Measurements from ENCODE around the gene STAG2. TPM values are rescaled to one million over a fixed set of nuclear protein-coding genes. Genes with fewer than 3 reads are reported as not detected.

STAG2 gene
- total RNA-seq, 8 experiments from 2014 or later: 36.1 to 98.4 (median 56.7) TPM

GRCh38 chrX:123988423-123989111 lies 27.1 kb downstream of the STAG2 start:
- H3K4me3 ChIP-seq: no peak overlapping the region
- 20 to 100% (median 54%) methylated on average over 1 of the region's 1 CpG; no CpG with 5 or more reads in 6 of the 10 experiments for WGBS, 10 experiments
- in situ Hi-C loops (cut with MboI; ENCODE audit: low pct_unique_long_range_greater_than_20kb in 2 of 9, low sequenced_read_pairs in 9 of 9, unreplicated experiment in 9 of 9): no loop called here

GRCh38 chrX:123989235-123989634 lies 27.7 kb downstream of the STAG2 start:
- ATAC-seq (replicated peaks in 6 of 8): no peak
- 13 to 100% (median 84%) methylated on average over 1 of the region's 1 CpG; no CpG with 5 or more reads in 4 of the 10 experiments for WGBS, 10 experiments
- in situ Hi-C loops (cut with MboI; ENCODE audit: low pct_unique_long_range_greater_than_20kb in 2 of 9, low sequenced_read_pairs in 9 of 9, unreplicated experiment in 9 of 9): no loop called here
- H3K4me1 ChIP-seq (replicated peaks in 1 of 2): no peaks in the 10 kb centered on the region
- H3K27ac ChIP-seq: no peak overlapping the region
- no peak overlapping the region for H3K4me3 ChIP-seq

More at GRCh38 chrX:123988423-123989111, 27.1 kb downstream of the STAG2 start:
- ATAC-seq (replicated peaks in 6 of 8): no peak
- Histone ChIP-seq H3K27ac (no peak overlapping the region), H3K4me1 (replicated peaks in 1 of 2) (no peaks in the 10 kb centered on the region)

DNA sequence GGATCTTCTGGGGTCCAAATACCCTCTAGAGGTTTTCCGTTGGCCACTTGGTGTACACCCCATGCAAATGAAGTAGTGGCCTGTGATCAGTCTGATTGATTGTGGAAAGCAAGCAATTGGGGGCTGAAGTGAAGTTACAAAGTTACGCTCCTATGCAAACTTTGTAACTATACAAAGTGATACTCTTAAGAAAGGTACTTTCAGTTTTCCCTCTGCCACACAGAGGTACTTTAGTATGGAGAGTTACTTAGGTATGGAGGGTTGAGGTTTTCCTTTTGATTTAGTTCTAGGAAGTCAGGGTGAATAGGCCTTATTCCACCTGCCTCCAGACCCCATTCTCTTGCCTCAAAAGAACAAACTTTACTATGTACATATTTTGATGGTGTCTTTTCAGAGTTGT lies 28.7 kb downstream of the STAG2 start:
- in situ Hi-C loops (cut with MboI; ENCODE audit: low pct_unique_long_range_greater_than_20kb in 2 of 9, low sequenced_read_pairs in 9 of 9, unreplicated experiment in 9 of 9): no loop called here
- no peak overlapping the region for H3K27ac ChIP-seq
- no peak overlapping the region for H3K4me3 ChIP-seq
- no peak for ATAC-seq (replicated peaks in 6 of 8)
- 67 to 100% (median 94%) methylated on average over 1 to 2 of the region's 2 CpGs; no CpG with 5 or more reads in 6 of the 10 experiments for WGBS, 10 experiments
- H3K4me1 ChIP-seq (replicated peaks in 1 of 2): no peaks in the 10 kb centered on the region

DNA sequence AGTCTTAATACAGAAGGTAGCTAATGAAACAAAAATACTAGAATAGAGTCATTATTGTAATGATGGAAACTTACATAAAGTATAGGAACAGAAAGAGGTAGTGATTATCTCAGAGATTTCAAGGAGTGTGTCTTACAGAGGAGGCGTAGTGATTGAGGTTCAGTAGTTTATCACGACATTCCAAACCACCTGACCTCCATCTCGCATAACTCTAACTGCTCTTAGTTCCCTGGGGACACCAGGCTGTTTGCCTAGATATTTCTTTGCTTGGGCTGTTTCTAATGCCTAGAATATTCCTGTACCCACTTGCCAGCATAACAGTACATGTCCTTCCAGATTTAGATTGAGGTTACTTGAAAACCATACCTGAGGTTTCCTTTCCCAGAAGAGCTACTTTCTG lies 29.1 kb downstream of the STAG2 start:
- WGBS, 10 experiments: 38 to 100% (median 58%) methylated on average over 2 to 3 of the region's 3 CpGs; no CpG with 5 or more reads in 7 of the 10 experiments

GRCh38 chrX:123993326-123993725 lies 31.8 kb downstream of the STAG2 start:
- Histone ChIP-seq H3K4me3 (no peak overlapping the region), H3K4me1 (replicated peaks in 1 of 2) (no peaks in the 10 kb centered on the region), H3K27ac (no peak overlapping the region)
- no peak for ATAC-seq (replicated peaks in 6 of 8)
- 75% methylated on average over 1 of the region's 1 CpG; no CpG with 5 or more reads in 9 of the 10 experiments for WGBS, 10 experiments
- in situ Hi-C loops (cut with MboI; ENCODE audit: low pct_unique_long_range_greater_than_20kb in 2 of 9, low sequenced_read_pairs in 9 of 9, unreplicated experiment in 9 of 9): no loop called here

More for the DNA sequence above, 29.1 kb downstream of the STAG2 start:
- Histone ChIP-seq H3K27ac (no peak overlapping the region), H3K4me3 (no peak overlapping the region), H3K4me1 (replicated peaks in 1 of 2) (no peaks in the 10 kb centered on the region)
- no peak for ATAC-seq (replicated peaks in 6 of 8)
- in situ Hi-C loops (cut with MboI; ENCODE audit: low pct_unique_long_range_greater_than_20kb in 2 of 9, low sequenced_read_pairs in 9 of 9, unreplicated experiment in 9 of 9): no loop called here

DNA sequence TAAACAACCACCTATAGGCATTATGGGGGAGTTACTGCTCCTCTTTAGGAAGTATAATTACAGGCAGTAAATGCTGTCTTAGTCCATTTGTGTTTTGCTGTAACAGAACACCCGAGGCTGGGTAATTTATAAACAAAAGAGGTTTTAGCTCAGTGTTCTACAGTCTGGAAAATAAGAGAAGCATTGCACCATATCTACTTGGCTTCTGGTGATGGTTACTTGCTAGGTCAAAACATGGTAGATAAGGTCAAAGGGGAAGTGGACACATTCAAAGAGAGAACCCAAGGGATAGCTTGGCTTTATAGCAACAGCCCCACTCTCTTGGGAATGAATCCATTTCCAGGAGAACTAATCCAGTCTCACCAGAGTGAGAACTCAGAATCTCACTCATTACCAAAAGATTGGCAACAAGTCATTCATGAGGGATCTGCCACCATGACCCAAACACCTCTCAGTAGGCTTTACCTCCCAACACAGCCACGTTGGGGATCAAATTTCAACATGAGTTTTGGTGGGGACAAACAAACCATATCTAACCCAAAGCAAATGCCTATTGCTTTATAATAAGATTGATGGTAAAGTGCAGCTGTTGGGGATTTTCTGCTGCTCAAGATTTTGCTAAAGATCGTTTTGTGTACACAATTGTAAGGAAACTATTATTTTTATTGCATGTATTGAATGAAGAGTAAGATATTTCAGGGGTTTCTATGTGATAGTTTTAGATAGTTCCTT lies 32.6 kb downstream of the STAG2 start:
- Histone ChIP-seq H3K27ac (no peak overlapping the region), H3K4me1 (replicated peaks in 1 of 2) (no peaks in the 10 kb centered on the region), H3K4me3 (no peak overlapping the region)
- in situ Hi-C loops (cut with MboI; ENCODE audit: low pct_unique_long_range_greater_than_20kb in 2 of 9, low sequenced_read_pairs in 9 of 9, unreplicated experiment in 9 of 9): no loop called here
- no peak for ATAC-seq (replicated peaks in 6 of 8)
- WGBS, 10 experiments: 24 to 100% (median 40%) methylated on average over 1 to 2 of the region's 3 CpGs; no CpG with 5 or more reads in 5 of the 10 experiments

DNA sequence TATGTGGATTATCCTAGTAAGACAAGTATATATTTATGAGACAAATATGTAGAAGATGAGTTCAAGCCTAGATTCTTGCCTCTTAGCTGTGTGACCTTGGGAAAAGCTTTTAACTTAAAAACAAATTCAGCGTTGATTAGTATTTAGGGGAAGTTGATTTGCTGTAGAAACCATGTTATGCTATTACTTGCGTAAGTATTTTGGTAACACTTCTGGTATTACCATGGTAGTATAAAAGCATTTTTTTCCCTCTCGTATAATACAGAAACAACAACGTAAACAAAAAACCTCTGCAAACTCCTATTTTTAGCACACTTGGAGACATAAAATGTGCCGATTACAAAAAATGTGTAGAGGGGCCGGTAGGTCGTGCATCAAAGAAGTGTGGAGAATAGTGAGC lies 33.2 kb downstream of the STAG2 start:
- 43 to 100% (median 100%) methylated on average over 1 to 5 of the region's 7 CpGs; no CpG with 5 or more reads in 3 of the 10 experiments for WGBS, 10 experiments
- no peaks in the 10 kb centered on the region for H3K4me1 ChIP-seq (replicated peaks in 1 of 2)
- H3K27ac ChIP-seq: no peak overlapping the region
- no peak overlapping the region for H3K4me3 ChIP-seq
- ATAC-seq (replicated peaks in 6 of 8): no peak
- in situ Hi-C loops (cut with MboI; ENCODE audit: low pct_unique_long_range_greater_than_20kb in 2 of 9, low sequenced_read_pairs in 9 of 9, unreplicated experiment in 9 of 9): no loop called here

- in situ Hi-C loops (cut with MboI; ENCODE audit: low pct_unique_long_range_greater_than_20kb in 2 of 9, low sequenced_read_pairs in 9 of 9, unreplicated experiment in 9 of 9): no loop called here
- no peak for ATAC-seq (replicated peaks in 6 of 8)
- Histone ChIP-seq H3K27ac (no peak overlapping the region), H3K4me3 (no peak overlapping the region), H3K4me1 (replicated peaks in 1 of 2) (no peaks in the 10 kb centered on the region)
- WGBS, 10 experiments: 60 to 100% (median 92%) methylated on average over 1 to 2 of the region's 2 CpGs; no CpG with 5 or more reads in 7 of the 10 experiments
Measured at GRCh38 chrX:124001581-124001980, 40.1 kb downstream of the STAG2 start.

DNA sequence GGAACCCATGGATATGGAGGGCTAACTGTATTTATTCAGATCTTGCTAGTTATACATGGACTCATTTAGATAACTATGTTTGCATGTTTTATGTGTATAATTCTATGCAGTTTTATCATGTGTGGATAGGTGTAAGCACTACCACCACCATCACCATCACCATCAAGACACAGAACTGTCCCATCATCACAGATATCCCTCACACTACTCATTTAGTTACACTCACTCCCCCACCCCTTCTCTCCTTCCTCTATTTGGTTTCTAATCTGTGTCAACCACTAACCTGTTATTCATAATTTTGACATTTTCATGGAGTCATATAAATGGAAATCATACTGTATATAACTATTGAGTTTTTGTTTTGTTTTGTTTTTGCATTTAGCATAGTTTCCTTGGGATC lies 43.7 kb downstream of the STAG2 start:
- in situ Hi-C loops (cut with MboI; ENCODE audit: low pct_unique_long_range_greater_than_20kb in 2 of 9, low sequenced_read_pairs in 9 of 9, unreplicated experiment in 9 of 9): no loop called here
- ATAC-seq (replicated peaks in 6 of 8): no peak
- H3K4me1 ChIP-seq (replicated peaks in 1 of 2): no peaks in the 10 kb centered on the region

DNA sequence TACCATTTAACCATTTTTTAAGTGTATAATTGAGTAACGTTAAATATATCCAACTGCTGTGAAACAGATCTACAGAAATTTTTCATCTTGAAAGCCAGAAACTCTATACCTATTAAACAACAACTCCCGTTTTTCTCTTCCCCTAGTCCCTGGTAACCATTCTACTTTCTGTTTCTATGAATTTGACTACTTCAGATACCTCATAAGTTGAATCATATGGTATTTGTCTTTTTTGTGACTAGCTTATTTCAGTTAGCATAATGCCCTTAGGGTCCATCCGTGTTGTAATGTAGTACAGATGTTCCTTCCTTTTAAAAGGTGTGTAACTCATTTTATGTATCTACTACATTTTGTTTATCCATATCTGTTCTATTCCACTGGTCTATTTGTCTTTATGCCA lies 48.7 kb downstream of the STAG2 start:
- Histone ChIP-seq H3K27ac (no peak overlapping the region), H3K4me3 (no peak overlapping the region), H3K4me1 (replicated peaks in 1 of 2) (no peaks in the 10 kb centered on the region)
- WGBS, 10 experiments: 42 to 100% (median 60%) methylated on average over 1 to 3 of the region's 3 CpGs; no CpG with 5 or more reads in 5 of the 10 experiments
- ATAC-seq (replicated peaks in 6 of 8): peak in 3 of 8 experiments; percentile 57 to 79 (median 64)
- in situ Hi-C loops (cut with MboI; ENCODE audit: low pct_unique_long_range_greater_than_20kb in 2 of 9, low sequenced_read_pairs in 9 of 9, unreplicated experiment in 9 of 9): no loop called here

More for the DNA sequence above, 43.7 kb downstream of the STAG2 start:
- H3K4me3 ChIP-seq: no peak overlapping the region
- H3K27ac ChIP-seq: no peak overlapping the region

GRCh38 chrX:124010566-124010965 lies 49.1 kb downstream of the STAG2 start:
- no peak for ATAC-seq (replicated peaks in 6 of 8)
- Histone ChIP-seq H3K4me1 (replicated peaks in 1 of 2) (no peaks in the 10 kb centered on the region), H3K4me3 (no peak overlapping the region), H3K27ac (no peak overlapping the region)
- in situ Hi-C loops (cut with MboI; ENCODE audit: low pct_unique_long_range_greater_than_20kb in 2 of 9, low sequenced_read_pairs in 9 of 9, unreplicated experiment in 9 of 9): no loop called here
- 69 to 100% (median 92%) methylated on average over 1 to 3 of the region's 3 CpGs; no CpG with 5 or more reads in 4 of the 10 experiments for WGBS, 10 experiments

GRCh38 chrX:124015721-124016120 lies 54.2 kb downstream of the STAG2 start:
- Histone ChIP-seq H3K27ac (no peak overlapping the region), H3K4me1 (replicated peaks in 1 of 2) (no peaks in the 10 kb centered on the region), H3K4me3 (no peak overlapping the region)
- 75 to 100% (median 100%) methylated on average over 1 of the region's 1 CpG; no CpG with 5 or more reads in 6 of the 10 experiments for WGBS, 10 experiments
- ATAC-seq (replicated peaks in 6 of 8): no peak
- in situ Hi-C loops (cut with MboI; ENCODE audit: low pct_unique_long_range_greater_than_20kb in 2 of 9, low sequenced_read_pairs in 9 of 9, unreplicated experiment in 9 of 9): no loop called here

GRCh38 chrX:124016825-124017224 lies 55.3 kb downstream of the STAG2 start:
- WGBS, 10 experiments: 0 to 100% methylated on average over 1 of the region's 1 CpG; no CpG with 5 or more reads in 8 of the 10 experiments
- H3K4me3 ChIP-seq: no peak overlapping the region
- H3K27ac ChIP-seq: no peak overlapping the region
- in situ Hi-C loops (cut with MboI; ENCODE audit: low pct_unique_long_range_greater_than_20kb in 2 of 9, low sequenced_read_pairs in 9 of 9, unreplicated experiment in 9 of 9): no loop called here
- no peaks in the 10 kb centered on the region for H3K4me1 ChIP-seq (replicated peaks in 1 of 2)
- peak in 3 of 8 experiments; percentile 79 to 92 (median 90) for ATAC-seq (replicated peaks in 6 of 8)
